Inferior parietal cortex (tissue), 1 donor: Measurements from ENCODE around the gene SLIT3.
A peak's percentile ranks its signal among the peaks of the same experiment; 100 is the strongest.

Experiments used
- DNase-seq: peaks from one replicate; pipeline ENCODE4 v3.0.0-alpha.2; 2016; ENCODE audit errors: extremely low spot score

The SLIT3 gene

GRCh38 chr5:168706655-168707069 is 594.3 kb downstream of the SLIT3 start:
- peak; percentile 74 for DNase-seq

GRCh38 chr5:168705321-168705720 is 595.6 kb downstream of the SLIT3 start:
- no peak for DNase-seq

- DNase-seq = no peak
These were observed 598.4 kb downstream of the SLIT3 start for GRCh38 chr5:168702511-168702910.

GRCh38 chr5:168701641-168702040 is 599.3 kb downstream of the SLIT3 start:
- no peak for DNase-seq

GRCh38 chr5:168699002-168699401 is 601.9 kb downstream of the SLIT3 start:
- no peak for DNase-seq

- no peak for DNase-seq
These were observed 603.8 kb downstream of the SLIT3 start for GRCh38 chr5:168697034-168697720.

GRCh38 chr5:168696611-168697010 is 604.3 kb downstream of the SLIT3 start:
- DNase-seq = no peak

- no peak for DNase-seq
These were observed 605.6 kb downstream of the SLIT3 start for GRCh38 chr5:168695301-168695835.

- DNase-seq = no peak
These were observed 606.6 kb downstream of the SLIT3 start for GRCh38 chr5:168694289-168694688.

GRCh38 chr5:168693883-168694282 is 607.1 kb downstream of the SLIT3 start:
- no peak for DNase-seq

- DNase-seq = no peak
These were observed 607.6 kb downstream of the SLIT3 start for GRCh38 chr5:168693297-168693696.

- no peak for DNase-seq
These were observed 609.0 kb downstream of the SLIT3 start for GRCh38 chr5:168691891-168692290.

GRCh38 chr5:168689260-168689659 is 611.7 kb downstream of the SLIT3 start:
- no peak for DNase-seq

GRCh38 chr5:168686837-168687236 is 614.1 kb downstream of the SLIT3 start:
- no peak for DNase-seq

GRCh38 chr5:168685566-168685965 is 615.4 kb downstream of the SLIT3 start:
- DNase-seq = no peak

- DNase-seq = no peak
These were observed 617.0 kb downstream of the SLIT3 start for GRCh38 chr5:168683927-168684295.

- no peak for DNase-seq
These were observed 617.6 kb downstream of the SLIT3 start for GRCh38 chr5:168683247-168683926.

GRCh38 chr5:168681556-168682183 is 619.3 kb downstream of the SLIT3 start:
- no peak for DNase-seq

- DNase-seq = no peak
These were observed 620.5 kb downstream of the SLIT3 start for GRCh38 chr5:168680395-168680794.

GRCh38 chr5:168679515-168679920 is 621.4 kb downstream of the SLIT3 start:
- DNase-seq = peak; percentile 93

- no peak for DNase-seq
These were observed 624.4 kb downstream of the SLIT3 start for GRCh38 chr5:168676501-168676900.

- no peak for DNase-seq
These were observed 625.0 kb downstream of the SLIT3 start for GRCh38 chr5:168675883-168676408.
